ENCODE data around the gene NR4A1.

The NR4A1 gene

DNA sequence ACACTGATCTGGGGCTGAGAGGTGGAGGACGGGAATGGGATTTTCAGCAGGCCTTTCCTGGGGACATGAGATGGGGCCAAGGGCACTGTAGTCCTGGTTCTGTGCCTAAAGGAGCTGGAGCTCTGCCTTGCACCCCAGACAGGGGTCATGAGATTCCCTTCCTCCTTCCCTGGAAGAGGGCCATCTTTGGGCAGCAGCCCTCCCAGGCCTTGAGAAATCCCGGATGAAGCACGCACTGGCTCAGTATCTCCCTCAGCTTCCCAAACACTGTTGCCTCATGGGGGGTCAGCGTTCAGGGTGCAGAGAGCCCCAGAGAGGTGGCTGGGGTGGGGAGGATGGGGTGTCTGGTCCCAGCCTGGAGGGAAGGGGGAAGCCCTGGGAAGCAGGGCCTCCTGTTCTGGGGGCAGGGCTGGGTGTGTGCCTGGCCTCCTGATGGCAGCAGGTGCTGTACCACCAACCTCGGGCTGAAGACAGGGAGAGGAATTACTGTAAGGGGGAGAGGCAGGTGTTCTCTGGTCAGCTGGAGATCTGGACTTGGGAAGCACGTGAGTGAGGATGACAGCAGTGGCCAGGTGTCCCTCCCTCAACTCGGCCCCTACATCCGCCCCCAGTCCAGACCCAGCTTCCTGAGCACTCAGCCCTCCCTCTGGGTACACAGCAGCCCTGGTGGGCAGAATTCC, 8.4 kb upstream of the NR4A1 start:
- no peak for FAIRE-seq

DNA sequence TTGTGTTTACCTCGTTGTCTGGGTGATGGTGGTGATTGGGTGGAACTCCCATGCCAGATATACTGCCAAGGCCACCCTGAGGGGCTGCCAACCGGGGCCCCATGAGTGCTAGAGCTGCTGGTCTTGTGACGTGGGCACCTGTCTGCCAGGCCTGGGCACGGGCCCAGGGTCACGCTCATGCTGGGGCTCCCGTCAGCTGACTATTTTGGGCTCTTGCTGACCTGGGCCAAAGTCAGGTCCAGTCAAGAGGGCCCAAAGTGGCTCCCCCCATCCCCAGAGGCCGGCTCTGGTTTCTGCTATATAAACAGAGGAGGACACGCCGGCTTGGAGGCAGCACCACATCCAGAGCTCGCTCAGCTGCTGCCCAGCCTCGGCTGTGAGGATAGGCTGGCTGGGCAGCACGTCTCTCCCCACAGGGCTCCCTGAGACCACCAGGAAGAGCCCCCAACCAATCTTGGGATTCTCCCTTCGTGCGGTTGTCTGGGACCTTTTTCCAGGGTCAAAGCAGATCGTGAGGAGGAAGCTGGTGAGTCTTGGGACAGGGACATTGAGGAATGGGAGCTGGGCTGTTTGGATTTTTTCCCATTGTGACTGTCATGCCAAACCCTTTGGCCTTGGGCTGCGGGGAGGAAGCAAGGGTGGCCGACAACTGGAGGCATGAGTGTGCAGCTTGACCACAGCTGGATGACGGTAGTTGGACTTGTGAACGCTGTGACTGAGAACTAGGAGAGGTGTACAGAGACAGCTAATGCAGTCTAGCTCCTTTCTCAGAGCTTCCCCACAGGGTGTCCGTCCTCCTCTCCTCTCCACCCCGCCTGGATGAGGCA, 7.6 kb upstream of the NR4A1 start:
- FAIRE-seq = no peak

DNA sequence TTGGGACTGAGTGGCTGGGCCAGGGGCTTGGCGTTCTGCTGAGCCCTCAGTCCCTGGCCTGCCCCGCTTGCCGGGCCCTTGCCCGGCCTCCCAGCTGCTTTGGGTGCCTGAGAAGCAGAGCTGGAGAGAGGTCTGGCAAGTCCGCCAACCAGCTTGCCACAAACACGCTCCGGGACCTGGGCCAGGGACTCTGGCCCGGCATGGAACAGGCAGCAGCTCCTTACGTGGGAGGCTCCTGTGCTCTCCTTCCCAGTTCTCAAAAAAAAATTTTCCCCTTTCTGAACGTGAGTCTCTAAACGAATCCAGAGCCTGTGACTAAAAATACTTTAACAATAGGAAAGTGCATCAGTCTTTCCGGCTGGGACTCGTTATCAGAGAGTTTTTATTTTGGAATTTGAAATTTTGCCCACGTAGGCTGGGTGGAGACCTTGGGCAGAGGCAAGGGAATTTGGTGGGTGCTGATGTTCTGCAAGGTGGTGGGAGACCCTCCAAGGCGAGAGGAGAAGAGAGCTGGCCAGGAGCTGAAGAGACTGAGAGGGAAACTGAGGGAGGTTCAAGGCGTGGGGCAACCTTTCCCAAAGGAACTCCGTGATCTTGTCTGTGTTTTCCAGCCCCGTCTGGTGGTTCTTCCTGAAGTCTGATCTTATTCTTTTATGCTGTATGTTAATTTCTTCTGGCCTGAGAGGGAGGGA, 6.8 kb upstream of the NR4A1 start:
- no peak for FAIRE-seq

DNA sequence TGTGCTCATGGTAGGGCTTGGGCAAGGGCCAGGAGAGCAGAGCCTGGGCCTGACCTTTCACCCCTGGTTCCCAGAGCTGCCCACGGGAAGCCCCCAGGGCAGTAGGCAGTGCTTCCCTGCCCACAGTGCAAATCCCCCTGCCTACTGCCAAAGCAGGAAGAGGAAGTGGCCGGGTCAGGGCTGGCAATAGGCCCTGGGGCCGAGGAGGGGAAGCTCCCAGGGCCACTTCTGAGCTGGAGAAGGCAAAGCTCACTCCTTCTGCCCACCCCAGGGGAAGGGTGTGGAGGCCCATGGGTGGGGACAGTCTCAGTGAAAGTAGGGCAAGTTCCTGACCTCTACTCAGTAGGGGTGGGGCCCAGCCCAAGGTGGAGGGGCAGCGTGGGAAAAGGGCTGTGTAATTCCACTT, 5.4 kb upstream of the NR4A1 start:
- FAIRE-seq = no peak

DNA sequence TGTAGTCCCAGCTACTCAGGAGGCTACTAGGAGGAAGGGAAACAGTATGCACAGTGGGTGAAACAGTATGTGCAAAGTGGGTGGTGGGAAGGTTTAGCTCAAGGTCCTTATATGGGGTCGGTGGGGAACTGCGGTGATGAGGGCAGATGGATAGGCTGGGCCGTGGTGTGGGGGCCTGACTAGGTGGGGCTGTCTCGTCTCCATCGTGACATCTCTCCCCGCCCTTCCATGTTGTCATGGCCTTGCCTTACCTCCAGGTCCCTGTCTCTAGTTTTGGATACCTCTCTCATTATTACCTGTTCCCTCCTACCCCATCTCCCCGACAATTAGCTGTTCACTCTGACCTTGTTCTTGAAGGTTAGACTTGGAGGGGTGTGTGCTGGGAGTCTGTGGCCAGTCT, 4.4 kb upstream of the NR4A1 start:
- FAIRE-seq = no peak

DNA sequence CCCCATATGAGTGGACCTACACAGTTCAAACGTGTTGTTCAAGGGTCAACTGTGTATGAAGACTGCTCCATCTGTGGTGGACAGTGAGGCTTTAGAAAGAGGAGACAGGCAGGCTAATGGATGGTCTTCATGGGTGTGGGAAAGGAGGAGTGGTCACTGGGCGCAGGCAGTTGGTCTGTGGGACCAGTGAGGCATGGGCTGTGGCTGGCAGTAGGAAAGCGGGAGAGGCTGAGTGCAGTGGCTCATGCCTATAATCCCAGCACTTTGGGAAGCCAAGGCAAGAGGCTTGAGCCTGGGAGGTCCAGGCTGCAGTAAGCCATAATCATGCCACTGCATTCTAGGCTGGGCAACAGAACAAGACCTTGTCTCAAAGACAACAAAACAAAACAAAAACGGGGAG, 2.0 kb upstream of the NR4A1 start:
- FAIRE-seq = no peak

DNA sequence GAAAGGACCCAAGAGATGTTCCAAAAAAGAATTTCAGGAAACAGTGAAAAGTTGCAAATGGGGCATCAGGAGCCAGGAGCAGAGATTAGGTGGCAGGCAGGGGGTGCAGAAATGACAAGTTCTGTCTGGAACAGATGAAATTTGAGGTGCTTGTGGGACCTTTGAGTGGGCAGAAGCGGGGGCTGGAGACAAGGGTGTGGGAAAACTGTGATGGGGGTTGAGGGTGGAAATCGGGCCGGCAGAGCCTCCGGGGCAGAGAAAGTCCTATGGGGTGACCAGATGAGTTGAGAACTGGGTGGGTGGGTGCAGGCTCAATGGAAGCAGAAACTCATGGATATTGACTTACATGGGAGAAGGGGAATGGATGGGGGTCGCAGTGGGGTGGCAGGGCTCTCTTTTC, 1.6 kb upstream of the NR4A1 start:
- no peak for FAIRE-seq

DNA sequence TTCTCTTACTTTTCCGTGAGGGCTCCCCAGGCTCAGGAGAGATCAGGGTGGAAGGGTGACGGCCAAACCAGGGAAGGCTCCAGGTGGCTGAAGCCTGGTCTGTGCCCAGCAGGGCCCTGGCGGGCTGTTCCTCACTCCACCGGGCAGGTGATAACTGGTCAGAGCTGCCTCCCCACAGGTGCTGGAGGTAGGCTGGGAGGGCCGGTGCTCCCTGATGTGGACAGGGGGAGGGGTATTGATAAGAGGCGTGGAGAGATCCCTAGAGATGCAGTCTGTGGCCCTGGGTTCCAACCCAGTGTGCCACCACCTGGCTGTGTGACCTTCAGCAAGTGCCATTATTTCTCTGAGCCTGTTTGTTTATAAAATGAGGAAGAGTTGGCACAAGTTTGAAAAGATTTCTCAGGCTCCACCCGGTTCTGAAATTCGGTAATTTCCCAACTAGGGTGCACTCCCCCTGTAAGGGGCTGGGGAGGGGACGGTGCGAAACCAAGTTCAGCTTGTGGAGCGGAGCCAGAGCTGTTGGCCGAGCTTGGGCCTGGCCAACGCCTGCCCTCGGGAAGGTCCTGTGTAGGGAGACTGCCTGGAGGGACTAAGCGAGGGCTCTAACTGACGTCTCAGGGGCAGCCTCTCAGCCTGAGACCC, 1.0 kb upstream of the NR4A1 start:
- no peak for FAIRE-seq

DNA sequence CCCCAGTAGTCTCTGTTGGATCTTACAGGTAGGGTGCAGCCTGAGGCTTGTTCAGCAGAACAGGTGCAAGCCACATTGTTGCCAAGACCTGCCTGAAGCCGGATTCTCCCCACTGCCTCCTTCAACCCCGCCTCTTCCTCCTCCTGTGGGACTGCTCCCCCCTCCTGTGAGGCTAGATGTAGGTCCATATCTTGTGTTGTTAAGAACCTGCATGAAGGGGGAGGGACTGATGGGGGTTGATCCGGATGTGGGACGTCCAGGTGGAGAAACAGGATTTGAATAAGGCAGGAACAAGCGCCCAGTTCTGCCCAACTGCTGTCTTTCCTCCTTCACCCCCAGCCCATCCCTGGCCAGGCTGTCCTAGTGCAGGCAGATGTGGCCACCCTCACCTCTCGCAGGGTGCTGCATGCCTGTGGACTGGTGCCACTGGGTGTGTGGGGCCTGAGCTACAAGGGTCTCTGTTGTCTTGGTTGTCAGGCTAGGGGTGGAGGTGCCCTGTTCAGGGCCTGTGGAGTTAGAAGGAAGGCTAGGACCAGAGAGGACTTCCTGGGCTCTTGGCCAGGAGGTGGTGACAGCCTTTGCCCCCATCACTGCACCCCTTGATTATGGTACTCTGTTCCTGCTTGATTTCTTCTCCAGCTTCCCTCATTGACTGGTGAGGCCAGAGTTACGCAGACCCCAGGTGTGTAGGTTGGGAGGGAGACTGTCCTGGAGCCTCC, 1.4 kb downstream of the NR4A1 start:
- no peak for FAIRE-seq

DNA sequence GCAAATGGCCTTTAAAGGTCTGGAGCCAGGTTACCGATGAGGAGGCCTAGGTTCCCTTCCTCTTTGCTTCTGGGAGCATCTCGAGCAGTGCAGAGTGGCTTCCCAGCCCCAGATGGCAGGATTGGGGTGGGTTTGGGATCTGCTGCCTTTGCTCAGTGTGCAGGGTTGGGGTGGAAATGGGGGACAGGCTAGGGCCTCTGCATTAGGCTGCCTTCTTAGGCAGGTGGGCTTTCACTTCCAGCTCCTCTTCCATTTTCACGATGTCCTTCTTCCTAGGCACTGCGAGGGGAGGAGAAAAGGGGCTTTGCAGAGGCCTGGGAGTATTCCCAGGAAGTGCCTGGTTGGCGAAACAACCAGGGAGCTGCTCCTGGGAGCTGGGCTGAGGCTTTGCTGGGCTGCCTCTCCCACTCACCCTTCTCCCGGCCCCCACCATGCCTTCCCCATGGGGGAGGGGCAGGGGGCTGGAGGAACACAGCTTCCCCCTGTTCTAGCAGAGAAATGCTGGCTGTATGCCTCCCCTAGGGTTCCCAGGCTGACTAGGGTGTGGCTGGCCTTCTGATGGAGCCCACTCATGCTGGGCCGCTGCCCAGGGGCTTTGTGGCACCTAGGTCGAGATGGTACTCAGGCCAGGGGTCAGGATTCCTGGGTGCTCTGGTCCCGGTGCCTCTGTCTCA, 2.4 kb downstream of the NR4A1 start:
- FAIRE-seq = no peak

DNA sequence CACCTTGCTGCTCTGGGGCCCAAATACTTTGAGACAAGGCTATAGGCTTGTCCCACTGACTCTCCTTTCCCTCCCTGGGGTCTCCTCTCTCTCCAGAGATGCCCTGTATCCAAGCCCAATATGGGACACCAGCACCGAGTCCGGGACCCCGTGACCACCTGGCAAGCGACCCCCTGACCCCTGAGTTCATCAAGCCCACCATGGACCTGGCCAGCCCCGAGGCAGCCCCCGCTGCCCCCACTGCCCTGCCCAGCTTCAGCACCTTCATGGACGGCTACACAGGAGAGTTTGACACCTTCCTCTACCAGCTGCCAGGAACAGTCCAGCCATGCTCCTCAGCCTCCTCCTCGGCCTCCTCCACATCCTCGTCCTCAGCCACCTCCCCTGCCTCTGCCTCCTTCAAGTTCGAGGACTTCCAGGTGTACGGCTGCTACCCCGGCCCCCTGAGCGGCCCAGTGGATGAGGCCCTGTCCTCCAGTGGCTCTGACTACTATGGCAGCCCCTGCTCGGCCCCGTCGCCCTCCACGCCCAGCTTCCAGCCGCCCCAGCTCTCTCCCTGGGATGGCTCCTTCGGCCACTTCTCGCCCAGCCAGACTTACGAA, 3.1 kb downstream of the NR4A1 start:
- no peak for FAIRE-seq

DNA sequence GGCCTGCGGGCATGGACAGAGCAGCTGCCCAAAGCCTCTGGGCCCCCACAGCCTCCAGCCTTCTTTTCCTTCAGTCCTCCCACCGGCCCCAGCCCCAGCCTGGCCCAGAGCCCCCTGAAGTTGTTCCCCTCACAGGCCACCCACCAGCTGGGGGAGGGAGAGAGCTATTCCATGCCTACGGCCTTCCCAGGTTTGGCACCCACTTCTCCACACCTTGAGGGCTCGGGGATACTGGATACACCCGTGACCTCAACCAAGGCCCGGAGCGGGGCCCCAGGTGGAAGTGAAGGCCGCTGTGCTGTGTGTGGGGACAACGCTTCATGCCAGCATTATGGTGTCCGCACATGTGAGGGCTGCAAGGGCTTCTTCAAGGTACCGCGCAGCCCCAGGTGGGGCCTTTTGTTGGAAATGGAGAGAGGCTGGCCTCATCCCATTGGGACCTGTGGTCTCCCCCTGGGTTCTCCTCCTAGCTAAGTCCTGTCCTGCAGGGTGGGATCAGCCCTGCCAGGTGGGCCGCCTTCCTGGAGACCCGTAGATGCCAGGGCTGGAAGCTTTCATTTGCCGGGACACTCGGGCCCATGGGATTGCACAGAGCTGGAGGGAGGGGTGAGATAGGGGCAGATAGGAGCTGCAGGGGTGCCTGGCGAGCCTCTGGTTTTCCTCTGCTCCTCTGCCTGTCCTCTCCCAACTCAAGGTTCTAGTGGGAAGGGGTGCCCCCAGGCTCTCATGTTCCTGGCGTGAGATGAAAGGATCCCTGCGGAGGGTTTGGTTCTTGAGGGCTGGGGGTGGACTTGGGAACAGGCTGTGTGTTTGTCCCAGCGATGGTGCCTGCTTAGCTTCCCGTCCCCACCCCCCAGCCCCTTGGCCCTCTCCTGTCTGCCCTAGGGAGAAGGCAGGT, 3.8 kb downstream of the NR4A1 start:
- FAIRE-seq = no peak

DNA sequence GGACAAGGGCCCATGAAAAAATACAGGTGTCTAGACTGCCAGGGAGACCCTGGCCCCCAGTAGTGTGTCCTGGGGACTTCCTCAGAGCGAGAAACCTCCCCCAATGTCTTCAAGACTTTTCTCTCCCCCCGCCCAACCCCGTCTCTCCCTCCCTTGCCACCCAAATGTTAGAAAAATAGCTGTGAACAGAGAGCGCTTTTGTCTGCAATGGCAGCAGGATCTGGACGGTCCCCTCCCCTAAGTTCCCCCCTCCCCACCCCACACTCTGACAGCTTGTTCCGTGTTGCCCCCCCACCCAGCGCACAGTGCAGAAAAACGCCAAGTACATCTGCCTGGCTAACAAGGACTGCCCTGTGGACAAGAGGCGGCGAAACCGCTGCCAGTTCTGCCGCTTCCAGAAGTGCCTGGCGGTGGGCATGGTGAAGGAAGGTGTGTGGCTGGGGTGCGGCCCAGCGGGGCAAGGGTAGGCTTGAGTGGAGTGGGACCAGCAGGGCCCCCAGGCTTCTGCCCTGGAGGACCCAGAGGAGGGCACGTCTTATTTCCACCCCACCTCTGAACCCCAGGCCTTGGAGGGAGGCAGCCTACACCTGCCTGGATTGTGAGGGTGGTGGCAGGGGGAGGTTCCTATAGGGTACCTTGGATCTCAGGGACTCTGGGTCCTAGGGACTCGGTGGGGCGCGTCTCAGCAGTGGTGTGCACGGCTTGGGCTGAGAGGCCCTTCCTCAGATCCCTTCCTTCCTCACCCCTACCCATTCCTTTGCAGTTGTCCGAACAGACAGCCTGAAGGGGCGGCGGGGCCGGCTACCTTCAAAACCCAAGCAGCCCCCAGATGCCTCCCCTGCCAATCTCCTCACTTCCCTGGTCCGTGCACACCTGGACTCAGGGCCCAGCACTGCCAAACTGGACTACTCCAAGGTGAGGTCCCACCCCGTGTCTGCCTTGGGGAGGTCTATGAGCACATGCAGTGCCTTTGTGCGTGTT, 4.8 kb downstream of the NR4A1 start:
- FAIRE-seq = no peak

DNA sequence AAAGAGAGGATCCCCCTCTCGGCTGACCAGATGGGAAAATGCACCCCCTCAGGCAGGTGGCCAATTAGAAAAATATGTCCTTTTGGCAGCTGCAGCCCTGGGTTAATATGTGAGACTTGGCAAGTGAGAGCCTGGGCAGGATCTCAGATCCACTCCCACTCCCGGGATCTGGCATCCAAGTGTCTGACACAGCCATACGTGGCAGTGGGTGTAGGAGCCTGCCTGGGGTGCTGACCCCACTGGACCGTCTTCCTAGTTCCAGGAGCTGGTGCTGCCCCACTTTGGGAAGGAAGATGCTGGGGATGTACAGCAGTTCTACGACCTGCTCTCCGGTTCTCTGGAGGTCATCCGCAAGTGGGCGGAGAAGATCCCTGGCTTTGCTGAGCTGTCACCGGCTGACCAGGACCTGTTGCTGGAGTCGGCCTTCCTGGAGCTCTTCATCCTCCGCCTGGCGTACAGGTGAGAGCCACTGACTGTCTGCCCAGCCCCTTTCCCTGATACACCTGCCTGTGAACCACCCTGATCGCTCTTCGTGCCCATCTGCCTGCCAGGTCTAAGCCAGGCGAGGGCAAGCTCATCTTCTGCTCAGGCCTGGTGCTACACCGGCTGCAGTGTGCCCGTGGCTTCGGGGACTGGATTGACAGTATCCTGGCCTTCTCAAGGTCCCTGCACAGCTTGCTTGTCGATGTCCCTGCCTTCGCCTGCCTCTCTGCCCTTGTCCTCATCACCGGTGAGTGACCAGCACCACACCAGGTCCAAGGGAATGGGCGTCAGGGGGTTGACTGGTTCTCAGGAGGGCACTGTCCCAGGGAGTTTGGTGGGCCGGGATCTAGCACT, 5.8 kb downstream of the NR4A1 start:
- FAIRE-seq = no peak

DNA sequence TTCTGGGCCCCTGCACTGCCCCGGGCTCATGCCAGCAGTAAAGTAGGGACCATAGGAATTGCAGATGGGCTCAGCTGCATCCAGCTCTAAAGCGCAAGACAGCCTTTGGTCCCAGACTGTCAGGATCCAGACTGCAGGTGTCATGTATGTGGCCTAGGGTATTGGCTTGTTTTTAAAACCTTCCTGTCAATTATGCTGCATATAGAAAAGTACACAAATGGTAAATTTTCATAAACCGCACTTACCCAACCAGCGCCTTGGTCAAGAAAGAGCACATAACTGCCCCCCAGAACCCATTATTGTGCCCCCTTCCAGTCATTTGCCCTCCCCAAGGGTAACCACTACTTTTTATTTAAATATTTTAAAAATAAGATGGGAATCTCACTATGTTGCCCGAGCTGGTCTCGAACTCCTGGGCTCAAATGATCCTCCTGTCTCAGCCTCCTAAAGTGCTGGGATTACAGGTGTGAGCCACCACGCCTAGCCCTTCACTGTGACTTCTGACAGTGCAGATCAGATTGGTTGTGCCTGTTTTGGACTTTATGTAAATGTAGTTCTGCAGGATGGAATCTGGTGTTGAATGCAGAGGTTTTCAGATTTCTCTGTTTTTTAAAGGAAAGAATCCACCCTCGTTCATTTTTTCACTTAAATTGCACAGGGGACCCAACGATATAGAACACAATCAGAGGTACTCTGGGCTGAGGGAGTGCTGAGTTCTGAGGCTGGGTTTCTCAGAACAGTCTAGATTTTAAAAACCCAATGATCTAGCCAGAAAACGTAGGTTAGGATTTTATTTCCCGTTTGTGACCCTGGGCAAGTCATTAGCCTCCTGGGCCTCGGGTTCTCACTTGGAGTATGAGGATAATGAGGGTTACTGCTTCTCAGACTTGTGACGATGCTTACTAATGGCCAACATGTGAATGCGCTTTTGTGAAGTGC, 6.7 kb downstream of the NR4A1 start:
- FAIRE-seq = no peak

DNA sequence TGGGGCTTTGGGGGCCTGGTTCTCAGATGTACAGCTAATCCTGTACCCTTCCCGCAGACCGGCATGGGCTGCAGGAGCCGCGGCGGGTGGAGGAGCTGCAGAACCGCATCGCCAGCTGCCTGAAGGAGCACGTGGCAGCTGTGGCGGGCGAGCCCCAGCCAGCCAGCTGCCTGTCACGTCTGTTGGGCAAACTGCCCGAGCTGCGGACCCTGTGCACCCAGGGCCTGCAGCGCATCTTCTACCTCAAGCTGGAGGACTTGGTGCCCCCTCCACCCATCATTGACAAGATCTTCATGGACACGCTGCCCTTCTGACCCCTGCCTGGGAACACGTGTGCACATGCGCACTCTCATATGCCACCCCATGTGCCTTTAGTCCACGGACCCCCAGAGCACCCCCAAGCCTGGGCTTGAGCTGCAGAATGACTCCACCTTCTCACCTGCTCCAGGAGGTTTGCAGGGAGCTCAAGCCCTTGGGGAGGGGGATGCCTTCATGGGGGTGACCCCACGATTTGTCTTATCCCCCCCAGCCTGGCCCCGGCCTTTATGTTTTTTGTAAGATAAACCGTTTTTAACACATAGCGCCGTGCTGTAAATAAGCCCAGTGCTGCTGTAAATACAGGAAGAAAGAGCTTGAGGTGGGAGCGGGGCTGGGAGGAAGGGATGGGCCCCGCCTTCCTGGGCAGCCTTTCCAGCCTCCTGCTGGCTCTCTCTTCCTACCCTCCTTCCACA, 7.6 kb downstream of the NR4A1 start:
- no peak for FAIRE-seq

Data from TTC549 (cell line).